GM19023 (cell line): ENCODE measurements around the gene CACNA2D4.

ENCODE experiments used
- ATAC-seq: cut with Tn5 transposase; IDR thresholded peaks from one replicate; pipeline ENCODE4 v1.9.1; 2021; ENCODE audit warnings: mild to moderate bottlenecking, moderate library complexity; ENCODE audit not compliant: unreplicated experiment

CACNA2D4 gene

DNA sequence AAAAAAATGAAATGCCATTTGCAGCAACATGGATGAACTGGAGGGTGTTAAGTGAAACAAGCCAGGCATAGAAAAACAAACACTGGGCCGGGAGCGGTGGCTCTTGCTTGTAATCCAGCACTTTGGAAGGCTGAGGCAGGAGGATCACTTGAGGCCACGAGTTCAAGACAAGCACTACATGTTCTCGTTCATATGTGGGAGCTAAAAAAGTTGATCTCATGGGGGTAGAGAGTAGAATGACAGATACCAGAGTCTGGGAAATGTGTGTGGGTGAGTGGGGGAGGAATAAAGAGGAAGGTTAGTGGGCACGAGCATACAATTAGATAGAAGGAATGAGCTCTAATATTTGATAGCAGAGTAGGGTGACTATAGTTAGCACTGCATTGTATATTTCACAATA, 21.5 kb downstream of the CACNA2D4 start:
- ATAC-seq: no peak

DNA sequence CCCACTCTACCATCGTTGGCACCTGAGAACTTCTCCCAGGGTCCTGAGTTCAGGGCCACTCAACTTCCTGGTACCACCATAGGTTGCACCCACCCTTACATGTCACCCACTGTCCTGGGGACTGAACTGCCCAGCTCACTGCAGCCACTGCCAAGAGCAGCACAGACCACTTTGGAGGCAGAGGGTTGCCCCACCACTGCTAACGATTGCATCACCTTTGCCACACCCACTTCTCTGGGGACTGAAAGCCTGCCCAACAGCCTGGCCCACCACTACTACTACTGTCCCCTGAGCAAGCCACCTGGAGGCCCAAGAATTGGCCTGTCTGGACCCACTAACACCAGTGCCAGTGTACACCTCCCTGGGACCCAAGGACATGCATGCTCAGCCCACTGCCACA, 27.6 kb downstream of the CACNA2D4 start:
- ATAC-seq: no peak

DNA sequence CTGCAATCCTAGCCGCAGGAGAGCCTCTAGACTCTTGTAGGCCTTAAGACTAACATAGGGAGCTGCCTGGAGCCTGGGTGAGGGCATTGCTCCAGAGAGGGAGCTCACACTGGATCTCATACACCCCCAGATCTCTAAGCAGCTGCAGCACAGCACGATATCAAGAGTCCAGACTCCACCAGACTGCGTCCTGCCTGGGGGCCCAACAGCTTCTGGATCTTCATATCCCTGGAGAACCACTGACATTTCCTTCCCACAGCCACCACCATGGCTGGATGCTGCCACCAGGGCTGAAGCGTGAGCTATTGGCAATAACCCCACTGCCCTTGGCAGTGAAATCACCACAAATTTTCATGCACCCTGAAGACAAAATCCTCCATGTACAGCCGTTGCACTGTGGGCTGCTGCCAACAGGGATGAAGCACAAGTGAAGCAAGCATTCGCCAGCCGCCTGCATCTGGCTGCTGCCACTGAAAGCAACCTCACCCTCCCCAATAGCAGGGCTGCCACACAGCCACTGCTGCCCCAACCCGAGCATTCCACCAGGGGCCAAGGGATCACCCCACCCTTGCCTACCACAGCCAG, 28.2 kb downstream of the CACNA2D4 start:
- no peak for ATAC-seq

DNA sequence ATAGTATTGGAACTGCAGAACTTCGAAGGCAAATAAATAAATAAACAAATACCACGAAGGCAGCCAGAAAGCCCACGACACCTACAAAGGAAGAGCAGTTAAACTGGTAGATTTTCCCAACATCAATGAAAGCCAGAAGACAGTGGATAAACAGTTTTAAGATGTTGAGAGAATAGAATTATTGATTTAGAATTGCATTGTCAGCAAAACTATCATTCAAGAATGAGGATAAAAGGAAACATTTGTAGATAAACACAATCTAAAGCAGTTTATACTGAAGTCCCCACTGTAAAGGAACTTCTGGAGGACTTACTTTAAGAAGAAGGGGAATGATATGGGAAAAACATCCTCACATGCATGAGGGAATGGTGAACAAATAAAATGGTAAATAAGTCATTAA, 29.5 kb downstream of the CACNA2D4 start:
- no peak for ATAC-seq

DNA sequence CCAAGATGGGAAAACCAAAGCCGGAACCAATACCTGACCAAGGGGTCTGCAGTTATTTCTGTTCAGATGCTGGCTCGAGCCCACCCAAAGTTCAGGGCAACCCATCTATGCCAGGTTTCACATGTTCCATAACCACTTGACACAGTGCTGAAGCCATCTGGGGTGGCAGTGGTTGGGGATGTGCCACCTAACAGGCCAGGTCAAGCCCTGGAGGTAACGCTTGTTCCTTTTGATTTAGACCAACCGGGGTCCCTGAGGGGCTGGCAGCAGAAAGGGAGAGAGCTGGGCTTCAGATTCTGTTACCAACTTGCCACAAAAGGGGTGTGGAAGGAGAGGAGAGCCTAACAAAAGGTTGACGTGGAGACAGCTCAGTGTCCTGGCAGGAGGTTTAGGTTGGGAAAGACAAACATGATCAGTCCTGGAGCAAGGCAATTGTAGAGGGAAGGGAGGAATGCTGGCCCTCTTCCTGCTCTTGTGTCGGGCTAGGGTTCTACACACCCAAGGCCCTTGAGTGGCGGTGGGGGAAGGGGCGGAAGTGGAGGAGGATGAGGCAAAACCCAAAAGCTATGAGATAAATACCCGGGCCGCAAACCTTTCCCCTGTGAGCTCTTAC, 31.9 kb downstream of the CACNA2D4 start:
- ATAC-seq: no peak

DNA sequence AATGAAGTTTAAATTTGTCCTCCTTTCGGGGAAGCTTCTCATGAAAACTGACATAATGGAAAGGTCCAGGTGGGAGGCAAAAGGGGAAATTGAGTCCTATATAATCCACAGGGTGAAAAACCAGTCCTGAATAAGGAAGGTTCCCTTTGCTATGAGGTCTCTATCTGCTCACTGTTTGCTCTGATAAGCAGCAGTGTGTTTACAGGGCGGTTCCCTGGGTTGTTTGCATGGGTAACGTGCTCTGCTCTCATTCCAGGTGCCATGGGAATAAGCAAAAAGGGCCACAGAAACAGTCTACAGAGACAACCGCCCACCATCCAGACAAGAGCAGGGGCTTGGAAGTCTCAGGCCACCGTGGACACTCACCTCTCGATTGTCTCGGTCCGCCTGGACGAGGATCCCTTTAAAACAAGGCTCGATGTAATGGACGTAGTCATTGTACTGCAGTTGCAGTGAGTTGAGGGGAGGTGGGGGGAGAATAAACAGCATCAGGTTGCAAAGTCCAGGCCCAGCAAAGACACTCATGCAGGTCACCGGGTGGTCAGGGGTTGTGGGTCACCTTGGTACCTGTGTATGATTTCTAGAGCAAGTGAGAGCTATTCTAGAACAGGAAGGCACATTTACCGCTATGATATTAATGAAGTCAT, 32.7 kb downstream of the CACNA2D4 start:
- ATAC-seq: no peak

DNA sequence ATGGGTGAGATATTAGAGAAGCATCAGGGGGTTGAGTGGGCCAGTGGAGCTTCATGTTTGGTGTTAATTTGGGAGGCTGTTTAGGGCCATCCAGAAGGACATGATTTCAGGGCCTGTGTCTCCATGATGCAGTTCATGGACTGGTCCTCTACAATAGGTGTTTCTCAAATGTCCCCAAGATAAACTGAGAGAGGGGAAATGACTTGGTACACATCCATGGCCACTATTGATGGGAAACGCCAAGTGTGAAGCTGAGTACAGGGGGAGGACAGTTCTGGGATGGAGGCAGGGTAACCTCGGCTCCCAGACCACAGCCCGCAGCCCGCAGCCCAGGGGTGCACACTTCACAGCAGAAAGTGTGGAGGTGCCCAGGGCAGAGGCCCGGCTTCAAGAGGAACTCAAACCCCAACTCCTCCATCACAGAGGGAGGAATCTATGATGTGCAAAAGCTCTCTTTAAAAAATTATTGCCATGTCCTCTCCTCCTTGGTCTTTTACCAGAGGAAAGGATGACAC, 33.3 kb downstream of the CACNA2D4 start:
- ATAC-seq: no peak

DNA sequence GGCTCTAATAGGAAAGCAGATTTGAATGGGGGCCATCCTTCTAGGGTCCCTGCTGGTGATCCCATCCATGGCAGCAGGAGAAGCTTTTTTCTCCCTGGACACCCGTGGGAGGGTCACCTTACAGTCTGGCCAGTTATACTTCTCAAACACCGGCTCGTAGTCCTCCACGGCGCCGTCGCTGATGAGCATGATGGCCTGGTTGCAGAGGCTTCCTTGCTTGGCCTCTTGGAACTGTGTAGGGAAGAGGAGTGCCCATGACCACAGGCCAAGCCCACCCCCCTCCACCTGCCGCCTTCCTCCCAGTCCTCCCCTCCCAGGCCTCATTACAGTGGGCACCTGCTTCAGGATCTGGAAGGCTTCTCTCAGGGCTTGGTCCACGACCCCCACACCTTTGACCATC, 33.8 kb downstream of the CACNA2D4 start:
- no peak for ATAC-seq

DNA sequence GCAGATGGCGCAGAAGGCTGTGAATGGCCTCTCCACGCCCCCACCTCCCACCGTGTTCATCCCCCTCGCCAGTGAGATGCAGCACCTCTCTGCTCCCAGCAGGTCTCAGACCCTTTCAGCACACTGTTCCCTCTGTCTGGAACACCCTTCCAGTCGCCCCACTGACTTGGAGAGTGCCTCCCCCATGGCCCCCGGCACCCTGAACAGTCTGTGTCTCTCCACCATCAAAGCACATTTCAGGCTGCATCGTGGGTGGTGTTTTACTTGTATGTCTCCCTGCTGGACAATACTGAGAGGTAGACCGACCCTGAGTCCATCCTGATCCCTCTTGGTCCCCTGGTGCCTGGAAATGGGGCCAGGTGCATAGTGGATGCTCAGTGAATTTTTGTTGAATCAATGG, 34.9 kb downstream of the CACNA2D4 start:
- ATAC-seq: no peak

DNA sequence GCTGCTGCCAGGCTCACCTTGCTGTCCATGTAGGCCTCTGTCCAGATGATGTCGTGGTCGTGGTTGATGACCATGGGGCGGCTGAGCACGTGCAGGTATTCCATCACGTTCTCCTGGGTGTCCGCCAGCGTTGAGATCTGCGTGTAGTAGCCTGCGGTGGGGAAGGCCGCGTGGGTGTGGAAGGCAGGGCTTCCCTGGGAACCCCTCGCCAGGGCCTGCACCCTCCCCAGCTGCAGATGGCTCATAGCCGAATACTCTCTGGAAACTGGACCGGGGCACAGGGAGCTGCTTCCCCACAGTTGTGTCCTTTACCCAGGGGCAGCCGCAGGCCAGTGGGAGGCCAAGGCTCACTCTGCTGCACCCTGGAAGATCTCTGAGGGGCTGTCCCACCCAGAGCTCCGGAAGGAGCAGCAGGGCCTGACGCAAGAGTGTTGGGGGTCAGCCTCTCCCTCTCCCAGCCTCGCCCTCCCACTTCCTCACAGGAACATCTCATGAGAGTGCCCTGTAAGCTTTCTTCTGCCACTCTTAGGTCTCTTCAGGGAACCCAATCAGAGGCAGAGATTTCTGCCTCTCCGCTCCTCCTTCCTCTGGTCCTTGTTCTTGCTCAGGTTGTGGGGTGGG, 35.5 kb downstream of the CACNA2D4 start:
- no peak for ATAC-seq

DNA sequence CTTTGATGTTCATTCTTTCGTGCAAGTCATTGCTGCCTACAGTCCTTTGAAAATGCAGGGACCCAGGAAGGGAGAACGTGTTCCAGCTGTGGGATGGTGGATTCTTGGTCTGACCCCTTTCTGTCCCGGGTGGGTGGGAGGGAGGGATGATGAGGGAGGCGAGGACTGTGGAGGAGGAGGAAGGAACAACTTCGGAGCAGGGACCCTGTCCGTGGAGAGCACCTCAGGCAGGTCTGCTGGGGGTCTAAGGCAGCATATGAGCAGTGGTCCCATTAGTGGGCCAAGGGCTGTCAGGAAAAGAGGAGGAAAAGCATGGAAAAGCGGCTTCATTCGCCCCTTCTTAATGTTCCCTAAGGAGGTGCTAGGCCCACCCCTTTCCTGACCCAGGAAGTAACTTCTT, 36.0 kb downstream of the CACNA2D4 start:
- no peak for ATAC-seq

DNA sequence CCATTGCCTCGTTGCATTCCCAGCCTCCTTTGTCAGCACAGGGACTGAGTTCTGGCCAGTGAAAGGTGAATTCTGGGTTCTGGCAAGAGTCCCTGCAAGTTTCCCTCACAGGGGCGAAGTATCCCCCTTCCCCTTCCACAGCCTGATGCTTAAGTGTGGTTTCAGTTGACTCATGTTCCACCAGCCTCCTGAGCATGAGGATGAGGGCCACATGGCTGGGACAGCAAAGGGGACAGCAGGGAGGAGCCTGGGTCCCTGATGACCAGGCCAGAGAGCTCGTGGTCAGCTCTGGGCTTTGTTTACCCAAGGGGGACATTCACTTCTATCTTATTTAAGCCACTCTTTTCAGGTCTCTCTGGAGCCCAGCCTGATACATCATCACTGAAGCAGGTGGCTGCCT, 36.5 kb downstream of the CACNA2D4 start:
- ATAC-seq: no peak

DNA sequence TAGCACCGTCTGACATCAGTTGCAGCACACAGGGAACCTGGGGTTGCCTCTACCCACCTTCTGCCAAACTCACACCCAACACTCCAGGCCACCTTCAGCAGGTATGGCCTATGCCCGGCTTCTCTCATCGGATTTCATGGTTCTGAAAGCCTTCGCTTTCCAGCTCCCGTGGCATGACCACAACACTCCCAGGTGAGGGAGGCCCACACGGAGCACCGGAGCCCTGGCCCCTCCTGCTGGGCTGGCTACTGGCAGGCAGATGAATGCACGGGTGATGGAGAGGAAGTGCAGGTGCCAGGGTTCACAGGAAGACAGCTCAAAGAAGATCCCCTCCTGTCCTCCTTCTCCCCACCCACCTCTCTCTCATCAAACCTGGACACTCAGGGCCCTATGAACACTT, 37.2 kb downstream of the CACNA2D4 start:
- no peak for ATAC-seq

DNA sequence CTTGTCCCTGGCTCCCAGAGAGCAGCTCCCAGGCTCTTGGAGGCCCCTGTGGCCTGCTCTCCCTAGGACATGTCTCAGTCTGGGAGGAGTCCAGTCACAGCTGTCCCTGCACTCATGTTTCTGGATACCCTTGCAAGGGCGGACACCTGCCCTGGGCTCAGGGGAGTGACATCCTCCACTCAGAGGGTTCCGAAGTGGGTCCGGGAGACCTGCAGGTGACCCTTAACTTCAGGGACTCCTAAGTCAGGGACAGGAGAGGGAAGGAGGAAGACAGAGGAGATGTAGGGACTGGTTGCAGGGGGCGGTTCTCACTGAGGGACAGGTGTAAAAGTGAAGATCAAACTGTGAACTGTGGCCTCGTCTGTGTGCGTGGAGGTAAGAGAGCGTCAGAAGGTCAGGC, 37.6 kb downstream of the CACNA2D4 start:
- ATAC-seq: no peak

DNA sequence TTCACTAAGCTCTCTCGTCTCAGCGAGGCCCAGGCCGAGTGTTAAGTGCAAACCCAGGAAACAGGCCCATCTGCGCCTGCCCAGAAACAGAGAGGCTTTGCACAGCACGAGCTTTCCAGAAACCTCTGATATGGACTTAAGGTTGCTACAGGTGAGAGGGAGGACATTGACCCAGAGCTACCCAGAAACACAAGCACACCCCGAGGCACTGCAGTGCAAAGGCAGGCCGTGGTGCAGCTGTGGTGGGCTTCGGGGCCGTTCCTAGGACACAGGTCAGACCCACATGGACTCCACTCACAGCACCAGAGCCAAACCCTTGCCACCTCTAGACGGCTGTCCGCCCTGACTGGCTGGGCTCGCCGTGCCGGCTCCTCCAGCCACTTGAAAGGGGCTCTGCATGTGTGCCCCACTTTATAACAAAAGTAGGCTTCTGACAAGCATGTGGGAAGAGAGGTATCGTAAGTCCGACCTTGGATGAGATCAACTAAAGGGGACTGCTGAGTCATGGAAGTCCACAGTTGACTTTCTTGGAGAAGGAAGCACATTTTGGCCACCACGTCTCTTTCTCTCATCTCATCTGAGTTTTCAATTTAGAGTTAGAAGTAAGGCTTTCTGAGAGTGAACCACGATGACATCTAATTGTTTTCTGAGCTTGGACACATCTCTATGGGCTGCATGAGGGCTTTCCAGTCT, 38.2 kb downstream of the CACNA2D4 start:
- ATAC-seq: no peak

DNA sequence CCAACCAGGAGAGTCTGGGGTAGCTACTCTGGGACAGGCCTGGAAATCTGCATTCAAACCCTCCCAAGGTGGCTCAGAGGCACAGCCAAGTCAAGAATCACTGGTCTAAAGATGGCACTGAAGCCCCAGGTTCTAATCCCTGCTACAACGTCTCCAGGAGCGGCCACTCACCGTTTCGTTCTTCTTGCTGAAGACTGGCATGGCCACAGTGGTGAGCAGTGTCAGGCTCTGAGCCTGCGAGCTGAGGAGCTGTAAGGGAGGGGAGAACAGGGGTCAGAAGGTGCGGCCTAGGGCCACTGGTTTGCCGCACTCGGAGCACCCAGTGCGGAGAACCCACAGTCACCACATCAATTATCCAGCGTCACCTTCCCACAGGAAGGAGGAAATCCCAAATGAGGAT, 38.8 kb downstream of the CACNA2D4 start:
- no peak for ATAC-seq

DNA sequence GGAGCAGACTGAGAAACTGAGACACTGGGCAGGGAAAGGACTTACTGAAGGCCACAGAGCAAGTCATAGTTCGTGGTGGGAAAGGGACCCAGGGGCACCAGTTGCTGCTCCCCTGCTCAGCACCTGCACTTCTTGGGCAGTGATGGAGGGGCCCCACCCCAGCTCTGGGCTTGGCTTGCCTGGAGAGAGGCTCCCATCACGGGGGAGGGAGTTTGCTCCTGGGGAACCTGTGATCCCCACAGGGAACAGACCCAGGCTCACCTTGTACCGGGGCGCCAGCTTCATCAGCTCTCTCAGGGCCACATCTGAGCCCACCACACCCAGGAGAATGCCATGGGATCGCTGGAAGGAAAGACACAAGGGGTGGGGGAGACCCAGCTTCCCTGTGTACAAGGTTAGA, 39.8 kb downstream of the CACNA2D4 start:
- no peak for ATAC-seq

DNA sequence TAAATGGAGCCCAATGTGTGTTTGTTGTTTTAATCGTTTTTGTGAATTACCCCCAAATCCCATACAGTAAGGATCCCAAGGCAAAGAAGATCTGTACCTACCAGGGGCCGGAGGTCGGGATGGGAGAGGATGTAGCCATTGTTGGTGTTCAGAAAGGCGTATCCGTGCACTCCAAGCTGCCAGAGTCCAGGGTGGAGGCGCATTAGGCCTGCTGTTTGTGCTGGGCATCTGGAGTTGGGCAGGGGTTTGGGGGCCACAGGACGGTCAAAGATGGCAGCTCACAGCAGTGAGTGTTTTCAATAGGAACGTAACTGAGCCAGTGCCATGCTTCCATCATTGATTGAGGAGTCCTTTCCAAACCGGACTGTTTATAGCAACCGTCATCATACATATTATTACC, 40.2 kb downstream of the CACNA2D4 start:
- no peak for ATAC-seq

DNA sequence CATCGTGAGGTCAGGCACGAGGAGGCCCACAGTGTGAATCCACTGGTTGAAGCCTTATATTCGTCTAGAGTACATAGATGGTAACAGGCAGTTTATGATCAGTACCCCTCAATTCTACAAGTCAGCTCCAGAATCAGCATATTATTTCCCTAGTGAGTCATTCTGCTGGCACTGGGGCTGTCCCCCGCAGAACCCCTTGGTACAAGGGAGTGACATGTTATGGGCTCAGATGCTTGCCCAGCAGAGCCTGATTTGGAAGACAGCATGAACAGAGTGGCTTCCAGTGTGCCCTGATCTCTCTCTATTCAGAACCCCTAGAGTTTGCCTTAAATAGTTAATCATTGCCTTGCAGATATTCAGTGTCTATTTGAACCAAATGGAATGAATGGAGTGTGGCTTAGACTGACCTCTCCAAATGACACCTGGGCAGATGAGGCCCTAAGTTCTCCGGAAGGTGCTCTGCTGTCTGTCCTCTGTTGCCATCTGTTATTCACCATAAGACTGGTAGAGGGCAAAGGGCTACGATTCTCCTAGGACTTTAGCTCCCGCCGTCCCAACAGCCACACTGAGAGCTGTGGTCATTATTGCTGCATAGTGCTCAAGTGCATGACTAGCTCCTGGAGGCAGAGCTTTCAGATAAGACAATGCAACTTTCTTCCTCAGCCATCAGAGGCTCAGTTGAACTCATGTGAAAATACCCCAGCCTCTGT, 41.1 kb downstream of the CACNA2D4 start:
- no peak for ATAC-seq

DNA sequence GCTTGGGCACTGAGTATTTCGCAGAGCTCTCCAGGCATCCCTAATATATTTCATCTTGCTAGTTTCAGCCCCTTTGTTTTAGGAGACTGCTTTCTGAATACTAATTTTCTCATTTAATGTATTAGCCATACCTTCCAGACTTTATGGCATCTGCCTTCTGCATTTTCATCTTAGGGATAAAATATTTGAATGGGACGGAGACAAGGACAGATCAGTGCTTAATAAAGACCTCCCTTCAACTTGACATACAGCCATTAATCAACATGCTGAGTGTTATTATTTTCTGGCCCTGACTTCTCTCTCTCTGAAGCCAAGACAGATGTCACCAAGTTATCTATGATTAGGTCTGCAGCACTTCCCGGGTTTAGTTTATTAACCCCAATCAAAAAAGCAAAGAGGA, 42.4 kb downstream of the CACNA2D4 start:
- no peak for ATAC-seq

DNA sequence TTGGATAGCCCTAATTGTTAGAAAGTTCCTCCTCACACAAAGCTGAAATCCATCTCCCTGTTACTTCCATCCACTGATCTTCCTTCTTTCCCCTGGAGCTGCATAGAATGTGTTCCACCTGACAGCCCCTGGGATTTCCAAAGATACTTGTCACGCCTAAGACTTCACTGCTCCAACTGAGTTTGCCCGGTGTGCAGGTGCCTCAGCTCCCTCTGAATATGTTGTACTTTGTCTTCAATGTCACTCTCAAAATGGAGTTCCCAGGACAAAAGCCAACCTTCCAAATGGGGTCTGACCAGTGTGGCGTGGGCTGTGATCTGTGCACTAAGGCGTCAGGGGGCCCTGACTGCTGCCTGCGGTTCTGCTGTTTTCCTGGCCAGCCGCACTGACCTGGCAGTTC, 42.8 kb downstream of the CACNA2D4 start:
- no peak for ATAC-seq
